ENCODE measurements around the gene ASIC4. TPM values are rescaled to one million over a fixed set of nuclear protein-coding genes. Genes with fewer than 3 reads are reported as not detected.
A peak's percentile ranks its signal among the peaks of the same experiment; 100 is the strongest.

Gene ASIC4
- total and polyA plus RNA-seq, 9 of the 15 experiments (the other 6 are each of a cell fraction or from before 2014, with no cell fraction given), result 0.07 to 19.2 (median 4.8) TPM

DNA sequence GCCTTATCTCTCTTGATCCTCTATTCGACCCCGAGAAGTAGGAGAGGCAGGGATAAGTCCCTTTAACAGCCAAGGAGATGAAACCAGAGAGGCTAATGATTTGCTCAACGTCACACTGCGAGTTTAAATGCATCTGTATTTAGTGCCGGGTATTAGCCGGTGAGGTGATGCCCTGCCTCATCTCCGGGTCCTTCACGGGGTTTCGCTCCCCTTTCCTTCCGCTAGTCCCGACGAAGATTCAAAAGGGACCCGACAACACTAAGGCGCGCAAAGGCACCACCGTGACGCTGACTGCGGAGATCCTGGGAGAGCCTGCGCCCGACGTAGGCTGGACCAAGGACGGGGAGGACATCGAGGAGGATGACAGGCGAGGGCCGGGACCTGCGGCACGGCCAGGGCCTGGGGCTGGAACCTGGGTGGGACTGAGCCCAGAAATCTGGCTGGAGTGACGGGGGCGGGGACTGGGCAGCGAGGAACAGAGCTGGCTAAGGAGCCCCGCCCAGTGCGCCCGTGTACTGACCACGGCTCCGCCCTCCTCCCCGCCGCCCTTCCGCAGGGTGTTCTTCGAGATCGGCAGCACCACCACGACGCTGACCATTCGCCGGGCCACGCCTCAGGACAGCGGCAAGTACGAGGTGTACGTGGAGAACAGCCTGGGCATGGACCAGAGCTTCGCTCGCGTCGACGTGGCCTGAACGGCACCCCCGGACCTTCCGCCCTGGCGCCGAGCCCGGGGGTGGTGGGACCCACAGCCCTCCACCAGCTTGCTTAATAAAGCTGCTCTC lies 16.6 kb upstream of the ASIC4 start (continued):
- TF ChIP-seq ZMIZ1 (IDR thresholded peaks at IDR 0.05; ENCODE audit: low read depth in 2 of 2, low read length in 2 of 2), result no peak
- TF ChIP-seq JUN (IDR thresholded peaks at IDR 0.05; ENCODE audit: borderline replicate concordance, low read depth, low read length), result no peak
- 0 out of 2 replicates have a peak, but pooled peaks have one; percentile 31 for TF ChIP-seq JUN (CRISPR knock-in tag; IDR thresholded peaks at IDR 0.05; ENCODE audit: borderline replicate concordance)
- 0 out of 2 replicates have a peak, but pooled peaks have one; percentile 14 for TF ChIP-seq ZNF282 (CRISPR knock-in tag; IDR thresholded peaks at IDR 0.05)
- TF ChIP-seq ZBED1 (IDR thresholded peaks at IDR 0.05), result 0 out of 2 replicates have a peak, but pooled peaks have one; percentile 70
- no peak for TF ChIP-seq KAT7 (CRISPR knock-in tag; IDR thresholded peaks at IDR 0.05; ENCODE audit: borderline replicate concordance)
- TF ChIP-seq, protein P1, sequence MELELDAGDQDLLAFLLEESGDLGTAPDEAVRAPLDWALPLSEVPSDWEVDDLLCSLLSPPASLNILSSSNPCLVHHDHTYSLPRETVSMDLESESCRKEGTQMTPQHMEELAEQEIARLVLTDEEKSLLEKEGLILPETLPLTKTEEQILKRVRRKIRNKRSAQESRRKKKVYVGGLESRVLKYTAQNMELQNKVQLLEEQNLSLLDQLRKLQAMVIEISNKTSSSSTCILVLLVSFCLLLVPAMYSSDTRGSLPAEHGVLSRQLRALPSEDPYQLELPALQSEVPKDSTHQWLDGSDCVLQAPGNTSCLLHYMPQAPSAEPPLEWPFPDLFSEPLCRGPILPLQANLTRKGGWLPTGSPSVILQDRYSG (tag; conservative IDR thresholded peaks at IDR 0.05; ENCODE audit: low read depth), result no peak
- TF ChIP-seq ZNF3 (CRISPR knock-in tag; IDR thresholded peaks at IDR 0.05), result no peak
- TF ChIP-seq RBM25 (IDR thresholded peaks at IDR 0.05; ENCODE audit: low read depth, low read length, severe bottlenecking), result peak; percentile 4
- peak; percentile 53 for TF ChIP-seq KDM5B (IDR thresholded peaks at IDR 0.05; ENCODE audit: insufficient replicate concordance, low read depth, low read length)

Measured in K562 (cell line).